ENCODE data around the gene IL2RG.

Gene IL2RG

GRCh38 chrX:71095981-71096759 lies 15.2 kb downstream of the IL2RG start:
- no peak for DNase-seq (ENCODE audit: low read depth in 2 of 2)
- TF ChIP-seq CTCF (IDR thresholded peaks at IDR 0.05; ENCODE audit: low read depth, low read length), result no peak

GRCh38 chrX:71095555-71095980 lies 15.8 kb downstream of the IL2RG start, which contains the start of gene FOXO4:
TSS of gene FOXO4 (plus strand) at chrX:71095851. CDS start at chrX:71096529, 678 bp downstream.
- peak within 1 kb of the TSS; percentile 57 to 61 for H3K4me3 ChIP-seq (replicated peaks in 1 of 2; ENCODE audit: low read depth in 2 of 2, low read length in 2 of 2)
- TF ChIP-seq CTCF (IDR thresholded peaks at IDR 0.05; ENCODE audit: low read depth, low read length), result no peak
- peak; percentile 83 to 91 for DNase-seq (ENCODE audit: low read depth in 2 of 2)

More at GRCh38 chrX:71095981-71096759, 15.2 kb downstream of the IL2RG start:
- peak overlapping the region; percentile 57 to 61 for H3K4me3 ChIP-seq (replicated peaks in 1 of 2; ENCODE audit: low read depth in 2 of 2, low read length in 2 of 2)

- no peak for TF ChIP-seq CTCF (IDR thresholded peaks at IDR 0.05; ENCODE audit: low read depth, low read length)
- H3K4me3 ChIP-seq (replicated peaks in 1 of 2; ENCODE audit: low read depth in 2 of 2, low read length in 2 of 2), result peak overlapping the region; percentile 57 to 61
- no peak for DNase-seq (ENCODE audit: low read depth in 2 of 2)
Observed at GRCh38 chrX:71095033-71095432, 16.3 kb downstream of the IL2RG start.

DNA sequence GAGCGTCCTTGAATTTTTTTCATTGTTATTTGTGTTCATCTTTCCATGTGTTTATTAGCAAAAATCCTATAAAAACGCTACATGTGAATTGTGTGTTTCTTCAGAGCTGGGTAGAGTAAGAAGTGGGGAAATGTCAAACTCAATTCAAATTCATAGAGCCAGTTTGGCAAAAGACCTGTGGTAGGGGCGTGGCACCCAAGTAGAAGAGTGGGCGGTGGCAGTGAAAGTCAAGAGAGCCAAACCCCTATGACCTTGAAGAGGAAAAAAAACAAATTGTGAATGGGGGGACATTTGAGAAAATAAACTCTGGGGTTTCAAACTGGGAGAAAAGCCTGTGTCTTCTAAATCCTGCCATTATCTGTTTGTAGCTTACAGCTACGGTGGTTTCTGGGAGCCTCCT lies 20.1 kb downstream of the IL2RG start:
- TF ChIP-seq CTCF (IDR thresholded peaks at IDR 0.05; ENCODE audit: low read depth, low read length), result no peak
- no peak for DNase-seq (ENCODE audit: low read depth in 2 of 2)
- no peak overlapping the region for H3K4me3 ChIP-seq (replicated peaks in 1 of 2; ENCODE audit: low read depth in 2 of 2, low read length in 2 of 2)

DNA sequence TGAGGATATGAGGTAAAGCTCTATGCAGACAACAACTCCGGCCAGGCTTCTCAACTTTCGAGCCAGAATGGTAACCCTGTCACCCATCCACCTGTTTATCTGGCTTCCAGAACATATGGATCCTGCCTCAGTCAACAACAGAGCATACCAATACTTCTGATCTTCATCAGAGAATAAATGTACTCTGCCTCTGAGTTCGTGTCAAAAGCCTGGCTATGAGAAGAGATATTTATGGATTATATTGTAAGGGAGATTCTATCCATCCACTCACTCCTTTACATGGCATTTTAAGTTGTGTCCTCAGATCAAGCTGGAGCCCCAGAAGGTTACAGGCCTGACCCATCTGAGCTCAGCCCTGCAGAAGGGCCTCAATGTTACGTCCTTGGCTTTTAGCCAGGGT lies 25.5 kb downstream of the IL2RG start:
- no peak for TF ChIP-seq CTCF (IDR thresholded peaks at IDR 0.05; ENCODE audit: low read depth, low read length)
- DNase-seq (ENCODE audit: low read depth in 2 of 2), result no peak
- H3K4me3 ChIP-seq (replicated peaks in 1 of 2; ENCODE audit: low read depth in 2 of 2, low read length in 2 of 2), result no peak overlapping the region

GRCh38 chrX:71082822-71083221 lies 28.6 kb downstream of the IL2RG start:
- TF ChIP-seq CTCF (IDR thresholded peaks at IDR 0.05; ENCODE audit: low read depth, low read length), result no peak
- no peak for DNase-seq (ENCODE audit: low read depth in 2 of 2)
- no peak overlapping the region for H3K4me3 ChIP-seq (replicated peaks in 1 of 2; ENCODE audit: low read depth in 2 of 2, low read length in 2 of 2)

All from cardiac fibroblast (primary cell).